Erythroblast (primary cell): ENCODE data around the gene GAK.

Experiments
- GATA1 ChIP-seq: IDR thresholded peaks from 2 replicates; pipeline ENCODE4 v1.6.1; 2011; ENCODE audit warnings: low read depth, mild to moderate bottlenecking, control low read depth, low read length, moderate library complexity
- POLR2A ChIP-seq: IDR thresholded peaks from 2 replicates; pipeline ENCODE4 v1.6.1; 2011; ENCODE audit warnings: mild to moderate bottlenecking, low read length

GRCh38 chr4:909131-909571 is 23.0 kb downstream of the GAK start:
- TF ChIP-seq POLR2A (no peak), GATA1 (no peak)
